H9 (cell line): ENCODE results near the gene TMEM163. TPM values are rescaled to one million over a fixed set of nuclear protein-coding genes. Genes with fewer than 3 reads are reported as not detected.

Experiments
- DNase-seq: peaks from one replicate; pipeline ENCODE4 v3.0.0-alpha.2; 2017
- H2AFZ ChIP-seq: one replicate; pipeline ENCODE4 v1.6.1; 2013; ENCODE audit warnings: mild to moderate bottlenecking, low read length, control low read depth, moderate library complexity
- H2AK5ac ChIP-seq: 2 replicates; pipeline ENCODE4 v1.6.1; 2013; ENCODE audit warnings: low read length, control low read depth, mixed read lengths; ENCODE audit not compliant: insufficient read length
- H2BK120ac ChIP-seq: one replicate; pipeline ENCODE4 v1.6.1; 2013; ENCODE audit warnings: low read depth, mild to moderate bottlenecking, low read length, control low read depth, inconsistent platforms; ENCODE audit not compliant: poor library complexity, severe bottlenecking
- H2BK12ac ChIP-seq: 2 replicates; pipeline ENCODE4 v1.6.1; 2013; ENCODE audit warnings: low read length, control low read depth, mixed read lengths, low read depth; ENCODE audit not compliant: insufficient read length
- H2BK15ac ChIP-seq: 2 replicates; pipeline ENCODE4 v1.6.1; 2013; ENCODE audit warnings: low read depth, low read length, control low read depth
- H2BK20ac ChIP-seq: one replicate; pipeline ENCODE4 v1.6.1; 2013; ENCODE audit warnings: low read depth, mild to moderate bottlenecking, low read length, control low read depth, inconsistent platforms; ENCODE audit not compliant: poor library complexity, severe bottlenecking
- H2BK5ac ChIP-seq: 2 replicates; pipeline ENCODE4 v1.6.1; 2013; ENCODE audit warnings: low read length, control low read depth, mixed read lengths; ENCODE audit not compliant: insufficient read length
- H3K14ac ChIP-seq: 2 replicates; pipeline ENCODE4 v1.6.1; 2013; ENCODE audit warnings: low read length, control low read depth; ENCODE audit not compliant: insufficient read depth
- H3K18ac ChIP-seq: 2 replicates; pipeline ENCODE4 v1.6.1; 2013; ENCODE audit warnings: low read depth, mild to moderate bottlenecking, mixed read lengths, low read length, control low read depth; ENCODE audit not compliant: insufficient read length
- H3K23ac ChIP-seq: 2 replicates; pipeline ENCODE4 v1.6.1; 2013; ENCODE audit warnings: low read length, control low read depth, mixed read lengths, low read depth; ENCODE audit not compliant: insufficient read length
- H3K23me2 ChIP-seq: 2 replicates; pipeline ENCODE4 v1.6.1; 2013; ENCODE audit warnings: low read depth, mild to moderate bottlenecking, mixed read lengths, low read length, control low read depth; ENCODE audit not compliant: insufficient read length, poor library complexity, severe bottlenecking
- H3K27ac ChIP-seq: 2 replicates; pipeline ENCODE4 v1.5.1; 2013; ENCODE audit warnings: low read length, control low read depth, mixed read lengths, low read depth; ENCODE audit not compliant: insufficient read length
- H3K27me3 ChIP-seq: 2 replicates; pipeline ENCODE4 v1.6.1; 2013; ENCODE audit warnings: low read length, control low read depth, inconsistent platforms; ENCODE audit not compliant: insufficient read depth
- H3K4ac ChIP-seq: 2 replicates; pipeline ENCODE4 v1.6.1; 2013; ENCODE audit warnings: low read depth, mild to moderate bottlenecking, control low read depth, inconsistent platforms, low read length, moderate library complexity
- H3K4me1 ChIP-seq: 2 replicates; pipeline ENCODE4 v1.6.1; 2013; ENCODE audit warnings: low read length, control low read depth, inconsistent platforms; ENCODE audit not compliant: insufficient read depth
- H3K4me2 ChIP-seq: 2 replicates; pipeline ENCODE4 v1.6.1; 2013; ENCODE audit warnings: low read length, control low read depth, mixed read lengths; ENCODE audit not compliant: insufficient read length, insufficient read depth
- H3K56ac ChIP-seq: 2 replicates; pipeline ENCODE4 v1.6.1; 2013; ENCODE audit warnings: low read depth, mild to moderate bottlenecking, mixed read lengths, low read length, control low read depth; ENCODE audit not compliant: insufficient read length
- H3K79me1 ChIP-seq: 2 replicates; pipeline ENCODE4 v1.6.1; 2013; ENCODE audit warnings: low read depth, mild to moderate bottlenecking, moderate library complexity, low read length, control low read depth, inconsistent platforms; ENCODE audit not compliant: insufficient read depth, poor library complexity, severe bottlenecking
- H3K79me2 ChIP-seq: 2 replicates; pipeline ENCODE4 v1.6.1; 2013; ENCODE audit warnings: low read length, control low read depth, inconsistent platforms; ENCODE audit not compliant: insufficient read depth
- H3K9ac ChIP-seq: 2 replicates; pipeline ENCODE4 v1.6.1; 2013; ENCODE audit warnings: low read length, control low read depth, mixed read lengths; ENCODE audit not compliant: insufficient read length; ENCODE audit errors: extremely low read depth
- H3K9me3 ChIP-seq: one replicate; pipeline ENCODE4 v1.6.1; 2013; ENCODE audit warnings: low read depth, low read length, inconsistent platforms; ENCODE audit not compliant: control insufficient read depth
- H3T11ph ChIP-seq: one replicate; pipeline ENCODE4 v1.6.1; 2013; ENCODE audit warnings: mild to moderate bottlenecking, low read length, control low read depth, inconsistent platforms
- H4K20me1 ChIP-seq: one replicate; pipeline ENCODE4 v1.6.1; 2013; ENCODE audit not compliant: control insufficient read depth, insufficient read length, insufficient read depth
- H4K5ac ChIP-seq: 2 replicates; pipeline ENCODE4 v1.6.1; 2013; ENCODE audit warnings: low read depth, mild to moderate bottlenecking, mixed read lengths, low read length, control low read depth; ENCODE audit not compliant: insufficient read length
- H4K8ac ChIP-seq: replicated peaks from 2 replicates; pipeline ENCODE4 v1.6.1; 2013; ENCODE audit warnings: low read length, control low read depth, mixed read lengths, low read depth; ENCODE audit not compliant: insufficient read length
- H4K91ac ChIP-seq: 2 replicates; pipeline ENCODE4 v1.6.1; 2013; ENCODE audit warnings: low read depth, mild to moderate bottlenecking, moderate library complexity, mixed read lengths, low read length, control low read depth; ENCODE audit not compliant: insufficient read length
- H3K27ac Mint-ChIP-seq, 3 experiments: 2 replicates in 2 of 3; 3 replicates in 1 of 3; pipeline ENCODE4 v1.8.0; 2020 to 2021; ENCODE audit warnings: mixed read lengths in 3 of 3, mild to moderate bottlenecking in 1 of 3, moderate library complexity in 1 of 3
- H3K27me3 Mint-ChIP-seq: 2 replicates; pipeline ENCODE4 v1.8.0; 2021; ENCODE audit warnings: low read depth, mild to moderate bottlenecking, moderate library complexity, mixed read lengths
- H3K36me3 Mint-ChIP-seq, 3 experiments: 2 replicates in 2 of 3; 3 replicates in 1 of 3; pipeline ENCODE4 v1.8.0; 2020 to 2021; ENCODE audit warnings: low read depth in 3 of 3, mixed read lengths in 3 of 3; ENCODE audit not compliant: insufficient read depth in 1 of 3
- H3K4me1 Mint-ChIP-seq, 2 experiments: 2 replicates each; pipeline ENCODE4 v1.8.0; 2020; ENCODE audit warnings: mixed read lengths in 2 of 2
- H3K4me3 Mint-ChIP-seq, 2 experiments: 2 replicates in 1 of 2; 3 replicates in 1 of 2; pipeline ENCODE4 v1.8.0; 2020 to 2021; ENCODE audit warnings: mild to moderate bottlenecking in 2 of 2, mixed read lengths in 2 of 2, moderate library complexity in 1 of 2
- H3K9me3 Mint-ChIP-seq, 2 experiments: 2 replicates in 1 of 2; 3 replicates in 1 of 2; pipeline ENCODE4 v1.8.0; 2020; ENCODE audit warnings: mild to moderate bottlenecking in 2 of 2, mixed read lengths in 2 of 2, moderate library complexity in 1 of 2
- CTCF ChIP-seq: fragments of 200-600 bp; sonication (generic); conservative IDR thresholded peaks from 3 replicates; pipeline ENCODE4 v1.8.0; 2021; ENCODE audit warnings: antibody characterized with exemption, mild to moderate bottlenecking
- WGBS: extraction: QIAGEN DNeasy Blood & Tissue Kit; methylation state at CpG from one replicate; pipeline ENCODE4 v1.1.7; 2013; ENCODE audit warnings: missing lambda C conversion rate, low lambda C conversion rate, mixed read lengths; ENCODE audit not compliant: insufficient read length; ENCODE audit errors: extremely low coverage; 5-methylcytosine and 5-hydroxymethylcytosine counted together
- total RNA-seq: library from RNA; stranded (reverse); gene quantifications from 2 replicates; pipeline ENCODE4 v1.2.1, GENCODE V29; 2021

The TMEM163 gene
- total RNA-seq, 1 experiment from 2014 or later, result 0.39 TPM

GRCh38 chr2:134508391-134508790 lies 210.4 kb downstream of the TMEM163 start:
- Histone ChIP-seq H3K18ac (no peak overlapping the region), H3T11ph (no peak overlapping the region), H3K23me2 (no peaks in the 10 kb centered on the region), H3K23ac (no peak overlapping the region), H4K91ac (no peak overlapping the region), H3K27ac (no peak overlapping the region), H2BK20ac (no peak overlapping the region), H3K9me3 (no peaks in the 10 kb centered on the region), H2BK5ac (no peak overlapping the region), H3K4me2 (no peak overlapping the region), H3K79me2 (no peaks in the 10 kb centered on the region), H3K9ac (no peak overlapping the region), H3K56ac (no peak overlapping the region), H4K20me1 (no peaks in the 10 kb centered on the region), H3K27me3 (no peaks in the 10 kb centered on the region), H2BK12ac (no peak overlapping the region), H3K4me1 (no peaks in the 10 kb centered on the region), H2AFZ (no peak overlapping the region), H2BK120ac (no peak overlapping the region), H4K8ac (no peak overlapping the region), H4K5ac (no peak overlapping the region), H3K4ac (no peak overlapping the region), H3K14ac (no peak overlapping the region), H3K79me1 (no peaks in the 10 kb centered on the region), H2AK5ac (no peak overlapping the region), H2BK15ac (no peak overlapping the region)
- Mint-ChIP-seq H3K9me3 (no peaks in the 10 kb centered on the region), H3K27me3 (no peaks in the 10 kb centered on the region; the same call in 1 of the 2 replicates), H3K4me1 (no peaks in the 10 kb centered on the region), H3K36me3 (no peaks in the 10 kb centered on the region), H3K27ac (no peak overlapping the region), H3K4me3 (no peak overlapping the region)
- DNase-seq, result no peak
- no peak for TF ChIP-seq CTCF
- no CpG with 5 or more reads among the region's 4 CpGs for WGBS
